Prostate gland (tissue), 2 donors: ENCODE measurements around the gene APOL3.

ENCODE experiments used
- CTCF ChIP-seq, 4 experiments: fragments of 200-600 bp in 2 of 4; fragments of 450-650 bp in 2 of 4; sonication (generic) in 2 of 4; IDR thresholded peaks; 1 replicate in 3 of 4; 2 replicates in 1 of 4; pipeline ENCODE4 v1.5.1; 2016 to 2019; ENCODE audit warnings: antibody characterized with exemption in 4 of 4, mild to moderate bottlenecking in 2 of 4, moderate library complexity in 2 of 4
- POLR2AphosphoS5 ChIP-seq: sonication (generic); formaldehyde crosslinking; IDR thresholded peaks from one replicate; pipeline ENCODE4 v1.6.1; 2017; ENCODE audit warnings: antibody characterized with exemption

- no peak for TF ChIP-seq POLR2AphosphoS5
- no peak for TF ChIP-seq CTCF (IDR thresholded peaks at IDR 0.05)
Measured at GRCh38 chr22:36131907-36132306, 28.6 kb downstream of the APOL3 start.
